Hepatocyte (in vitro differentiated cells): ENCODE results near the gene TMEM238. TPM values are rescaled to one million over a fixed set of nuclear protein-coding genes. Genes with fewer than 3 reads are reported as not detected.

Experiments used
- DNase-seq: peaks from one replicate; pipeline ENCODE4 v3.0.0-alpha.2; 2016; ENCODE audit warnings: low spot score
- H2AFZ ChIP-seq: fragments of 200-600 bp; sonication (generic); 2 replicates; pipeline ENCODE4 v1.6.0; 2016; ENCODE audit warnings: antibody characterized with exemption, mild to moderate bottlenecking
- H3K27ac ChIP-seq: fragments of 200-600 bp; sonication (generic); 2 replicates; pipeline ENCODE4 v1.5.1; 2016; ENCODE audit warnings: mild to moderate bottlenecking
- H3K27me3 ChIP-seq: fragments of 200-600 bp; sonication (generic); 2 replicates; pipeline ENCODE4 v1.6.1; 2016
- H3K36me3 ChIP-seq: fragments of 200-600 bp; sonication (generic); replicated peaks from 2 replicates; pipeline ENCODE4 v1.5.1; 2016; ENCODE audit warnings: low read depth; ENCODE audit not compliant: insufficient read depth
- H3K4me1 ChIP-seq: fragments of 200-600 bp; sonication (generic); 2 replicates; pipeline ENCODE4 v1.5.1; 2016; ENCODE audit warnings: mild to moderate bottlenecking, moderate library complexity; ENCODE audit not compliant: insufficient read depth
- H3K4me2 ChIP-seq: fragments of 200-600 bp; sonication (generic); 2 replicates; pipeline ENCODE4 v1.6.0; 2016
- H3K4me3 ChIP-seq: fragments of 200-600 bp; sonication (generic); 2 replicates; pipeline ENCODE4 v1.5.1; 2016; ENCODE audit warnings: mild to moderate bottlenecking
- H3K79me2 ChIP-seq: fragments of 200-600 bp; sonication (generic); 2 replicates; pipeline ENCODE4 v1.6.0; 2017; ENCODE audit warnings: mild to moderate bottlenecking
- H3K9me2 ChIP-seq: fragments of 200-600 bp; sonication (generic); replicated peaks from 2 replicates; pipeline ENCODE4 v1.6.0; 2017; ENCODE audit warnings: mild to moderate bottlenecking; ENCODE audit not compliant: insufficient read depth
- H3K9me3 ChIP-seq: fragments of 200-600 bp; sonication (generic); 2 replicates; pipeline ENCODE4 v1.5.1; 2016; ENCODE audit warnings: low read depth, mild to moderate bottlenecking
- H4K20me1 ChIP-seq: fragments of 200-600 bp; sonication (generic); 2 replicates; pipeline ENCODE4 v1.6.0; 2016; ENCODE audit warnings: mild to moderate bottlenecking; ENCODE audit not compliant: insufficient read depth, poor library complexity, severe bottlenecking
- EZH2 ChIP-seq: fragments of 200-600 bp; sonication (generic); IDR thresholded peaks from 2 replicates; pipeline ENCODE4 v1.6.1; 2016; ENCODE audit warnings: antibody characterized with exemption, mild to moderate bottlenecking, borderline replicate concordance
- EZH2phosphoT487 ChIP-seq: fragments of 200-600 bp; sonication (generic); IDR thresholded peaks from one replicate; pipeline ENCODE4 v1.6.1; 2018; ENCODE audit warnings: antibody characterized with exemption, mild to moderate bottlenecking, low read depth, moderate library complexity; ENCODE audit not compliant: unreplicated experiment, severe bottlenecking
- WGBS: methylation state at CpG from one replicate; pipeline ENCODE4 v1.1.6; 2016; ENCODE audit warnings: low lambda C conversion rate; ENCODE audit errors: missing lambda C conversion rate; 5-methylcytosine and 5-hydroxymethylcytosine counted together
- polyA plus RNA-seq: library from polyadenylated mRNA; unstranded; fragments of >200 nt; fragmentation: Nextera tagmentation; extraction: Ambion mirVana; gene quantifications from 2 replicates; pipeline ENCODE4 v1.2.1, GENCODE V29; 2016
- total RNA-seq: library from RNA; depleted of rRNA; stranded (reverse); fragments of >200 nt; gene quantifications from 2 replicates; pipeline ENCODE4 v1.2.3, GENCODE V29; 2014
- TF ChIP-seq, protein P1 (sequence below): fragments of 200-600 bp; sonication (generic); IDR thresholded peaks from 2 replicates; pipeline ENCODE4 v1.5.1; 2016; ENCODE audit warnings: antibody characterized with exemption, mild to moderate bottlenecking; ENCODE audit not compliant: poor library complexity

Gene TMEM238
- total and polyA plus RNA-seq, 2 experiments from 2014 or later: 9.1 to 29.6 TPM

DNA sequence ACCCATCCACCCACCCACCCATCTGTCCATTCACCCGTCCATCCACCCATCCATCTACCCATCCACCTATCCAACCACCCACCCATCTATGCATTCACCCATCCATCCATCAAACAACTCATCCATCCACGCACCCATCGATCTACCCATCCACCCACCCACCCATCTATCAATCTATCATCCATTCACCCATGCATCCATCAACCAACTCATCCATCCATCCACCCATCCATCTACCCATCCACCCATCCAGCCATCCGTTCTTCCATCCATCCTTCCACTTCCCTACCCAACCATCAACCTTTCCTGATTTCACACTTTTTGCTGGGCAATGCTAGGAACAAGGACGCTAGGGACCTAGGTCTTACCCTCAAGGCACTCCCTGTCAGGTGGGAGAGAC, 2.1 kb downstream of the TMEM238 start:
- Histone ChIP-seq H2AFZ (no peak overlapping the region), H3K36me3 (no peaks in the 10 kb centered on the region), H3K4me3 (no peak overlapping the region), H3K79me2 (peaks cover 27% of the 10 kb centered on the region), H3K4me1 (peaks cover 29% of the 10 kb centered on the region), H4K20me1 (peaks cover 12% of the 10 kb centered on the region), H3K9me2 (no peaks in the 10 kb centered on the region), H3K4me2 (no peak overlapping the region), H3K27me3 (no peaks in the 10 kb centered on the region), H3K27ac (no peak overlapping the region), H3K9me3 (no peaks in the 10 kb centered on the region)
- WGBS: 98% methylated on average over 4 of the region's 5 CpGs
- TF ChIP-seq, protein P1, sequence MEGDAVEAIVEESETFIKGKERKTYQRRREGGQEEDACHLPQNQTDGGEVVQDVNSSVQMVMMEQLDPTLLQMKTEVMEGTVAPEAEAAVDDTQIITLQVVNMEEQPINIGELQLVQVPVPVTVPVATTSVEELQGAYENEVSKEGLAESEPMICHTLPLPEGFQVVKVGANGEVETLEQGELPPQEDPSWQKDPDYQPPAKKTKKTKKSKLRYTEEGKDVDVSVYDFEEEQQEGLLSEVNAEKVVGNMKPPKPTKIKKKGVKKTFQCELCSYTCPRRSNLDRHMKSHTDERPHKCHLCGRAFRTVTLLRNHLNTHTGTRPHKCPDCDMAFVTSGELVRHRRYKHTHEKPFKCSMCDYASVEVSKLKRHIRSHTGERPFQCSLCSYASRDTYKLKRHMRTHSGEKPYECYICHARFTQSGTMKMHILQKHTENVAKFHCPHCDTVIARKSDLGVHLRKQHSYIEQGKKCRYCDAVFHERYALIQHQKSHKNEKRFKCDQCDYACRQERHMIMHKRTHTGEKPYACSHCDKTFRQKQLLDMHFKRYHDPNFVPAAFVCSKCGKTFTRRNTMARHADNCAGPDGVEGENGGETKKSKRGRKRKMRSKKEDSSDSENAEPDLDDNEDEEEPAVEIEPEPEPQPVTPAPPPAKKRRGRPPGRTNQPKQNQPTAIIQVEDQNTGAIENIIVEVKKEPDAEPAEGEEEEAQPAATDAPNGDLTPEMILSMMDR: no peak
- TF ChIP-seq EZH2phosphoT487 (no peak), EZH2 (no peak)
- no peak for DNase-seq

DNA sequence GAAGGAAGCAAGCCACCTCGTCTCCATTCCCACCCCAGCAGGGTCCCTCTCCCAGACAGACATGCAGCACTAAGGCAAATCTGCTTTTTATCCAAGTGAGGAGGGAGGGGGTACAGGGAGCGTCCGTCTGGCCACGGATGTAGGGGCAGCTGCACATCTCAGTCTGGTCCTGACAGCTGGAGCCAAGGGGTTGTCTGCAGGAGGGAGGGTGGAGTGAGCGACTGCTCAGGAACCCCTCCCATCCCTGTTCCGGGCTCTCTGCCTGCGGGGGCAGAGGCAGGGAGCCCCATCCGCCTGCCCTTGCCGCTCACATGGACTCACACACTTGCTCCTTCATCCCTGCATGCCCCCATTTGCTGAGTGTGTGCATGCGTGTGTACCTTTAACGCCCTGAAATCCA, 4.9 kb downstream of the TMEM238 start:
- Histone ChIP-seq H3K9me2 (no peaks in the 10 kb centered on the region), H3K36me3 (no peaks in the 10 kb centered on the region), H3K79me2 (peaks cover 16% of the 10 kb centered on the region), H3K27ac (no peak overlapping the region), H3K4me3 (no peak overlapping the region), H3K27me3 (peaks cover 4% of the 10 kb centered on the region), H3K9me3 (no peaks in the 10 kb centered on the region), H2AFZ (no peak overlapping the region), H3K4me2 (no peak overlapping the region), H4K20me1 (no peaks in the 10 kb centered on the region), H3K4me1 (peaks cover 29% of the 10 kb centered on the region)
- 65% methylated on average over 11 of the region's 11 CpGs for whole genome bisulfite sequencing
- TF ChIP-seq EZH2phosphoT487 (no peak), EZH2 (no peak)
- TF ChIP-seq, protein P1: no peak
- DNase-seq: no peak

DNA sequence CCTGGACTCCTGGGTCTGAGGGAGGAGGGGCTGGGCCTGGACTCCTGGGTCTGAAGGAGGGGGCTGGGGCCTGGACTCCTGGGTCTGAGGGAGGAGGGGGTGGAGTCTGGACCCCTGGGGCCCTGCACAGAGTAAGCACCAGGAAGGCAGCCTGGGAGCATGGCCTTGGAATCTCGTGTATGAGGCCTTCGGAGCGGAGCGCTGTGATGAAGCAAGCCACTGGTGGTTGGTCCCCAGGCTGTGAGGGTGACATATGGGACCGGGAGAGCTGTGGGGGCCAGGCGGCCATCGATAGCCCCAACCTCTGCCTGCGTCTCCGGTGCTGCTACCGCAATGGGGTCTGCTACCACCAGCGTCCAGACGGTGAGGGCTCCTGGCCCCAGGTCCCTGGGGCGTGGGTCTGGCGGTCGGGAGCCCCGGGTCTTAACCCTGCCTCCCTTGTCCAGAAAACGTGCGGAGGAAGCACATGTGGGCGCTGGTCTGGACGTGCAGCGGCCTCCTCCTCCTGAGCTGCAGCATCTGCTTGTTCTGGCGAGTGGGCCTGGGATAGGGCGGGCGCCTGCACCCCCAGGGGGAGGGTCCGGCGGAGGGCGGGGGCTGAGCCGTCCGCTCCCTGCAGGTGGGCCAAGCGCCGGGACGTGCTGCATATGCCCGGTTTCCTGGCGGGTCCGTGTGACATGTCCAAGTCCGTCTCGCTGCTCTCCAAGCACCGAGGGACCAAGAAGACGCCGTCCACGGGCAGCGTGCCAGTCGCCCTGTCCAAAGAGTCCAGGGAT, 6.5 kb downstream of the TMEM238 start:
- Histone ChIP-seq H3K4me1 (peaks cover 31% of the 10 kb centered on the region), H4K20me1 (no peaks in the 10 kb centered on the region), H3K27me3 (peaks cover 13% of the 10 kb centered on the region), H3K36me3 (no peaks in the 10 kb centered on the region), H3K79me2 (peaks cover 8% of the 10 kb centered on the region), H2AFZ (no peak overlapping the region), H3K9me2 (no peaks in the 10 kb centered on the region), H3K27ac (no peak overlapping the region), H3K4me2 (peak overlapping the region; percentile 59), H3K9me3 (no peaks in the 10 kb centered on the region), H3K4me3 (no peak overlapping the region)
- TF ChIP-seq, protein P1: no peak
- TF ChIP-seq EZH2phosphoT487: no peak
- no peak for TF ChIP-seq EZH2
- no peak for DNase-seq
- 21% methylated on average over 35 of the region's 43 CpGs for WGBS
